Osteocyte (in vitro differentiated cells): Measurements from ENCODE around the gene ADM2. TPM values are rescaled to one million over a fixed set of nuclear protein-coding genes. Genes with fewer than 3 reads are reported as not detected.
A peak's percentile ranks its signal among the peaks of the same experiment; 100 is the strongest.

Experiments
- DNase-seq: peaks from one replicate; pipeline ENCODE4 v3.0.0; 2021; ENCODE audit warnings: mixed read lengths; ENCODE audit not compliant: unreplicated experiment; ENCODE audit errors: extremely low spot score
- H3K27ac Mint-ChIP-seq: one replicate; pipeline ENCODE4 v1.8.0; 2021; ENCODE audit warnings: mild to moderate bottlenecking, mixed read lengths; ENCODE audit not compliant: unreplicated experiment
- H3K27me3 Mint-ChIP-seq: one replicate; pipeline ENCODE4 v1.8.0; 2021; ENCODE audit warnings: mixed read lengths; ENCODE audit not compliant: unreplicated experiment
- H3K36me3 Mint-ChIP-seq: one replicate; pipeline ENCODE4 v1.8.0; 2021; ENCODE audit warnings: mixed read lengths; ENCODE audit not compliant: unreplicated experiment
- H3K4me1 Mint-ChIP-seq: one replicate; pipeline ENCODE4 v1.8.0; 2021; ENCODE audit warnings: mixed read lengths; ENCODE audit not compliant: unreplicated experiment
- H3K4me3 Mint-ChIP-seq: one replicate; pipeline ENCODE4 v1.8.0; 2021; ENCODE audit warnings: mild to moderate bottlenecking, moderate library complexity, mixed read lengths; ENCODE audit not compliant: unreplicated experiment
- H3K9me3 Mint-ChIP-seq: one replicate; pipeline ENCODE4 v1.8.0; 2021; ENCODE audit warnings: mixed read lengths; ENCODE audit not compliant: unreplicated experiment
- total RNA-seq: library from RNA; stranded (reverse); gene quantifications from 2 replicates; pipeline ENCODE4 v1.2.1, GENCODE V29; 2021
- TF ChIP-seq, protein P1 (sequence below): fragments of 200-600 bp; sonication (generic); IDR thresholded peaks from 2 replicates; pipeline ENCODE4 v1.5.0; 2021; ENCODE audit warnings: antibody characterized with exemption, mild to moderate bottlenecking, moderate library complexity

The ADM2 gene
- total RNA-seq, 1 donor from 2014 or later: 21.1 TPM

DNA sequence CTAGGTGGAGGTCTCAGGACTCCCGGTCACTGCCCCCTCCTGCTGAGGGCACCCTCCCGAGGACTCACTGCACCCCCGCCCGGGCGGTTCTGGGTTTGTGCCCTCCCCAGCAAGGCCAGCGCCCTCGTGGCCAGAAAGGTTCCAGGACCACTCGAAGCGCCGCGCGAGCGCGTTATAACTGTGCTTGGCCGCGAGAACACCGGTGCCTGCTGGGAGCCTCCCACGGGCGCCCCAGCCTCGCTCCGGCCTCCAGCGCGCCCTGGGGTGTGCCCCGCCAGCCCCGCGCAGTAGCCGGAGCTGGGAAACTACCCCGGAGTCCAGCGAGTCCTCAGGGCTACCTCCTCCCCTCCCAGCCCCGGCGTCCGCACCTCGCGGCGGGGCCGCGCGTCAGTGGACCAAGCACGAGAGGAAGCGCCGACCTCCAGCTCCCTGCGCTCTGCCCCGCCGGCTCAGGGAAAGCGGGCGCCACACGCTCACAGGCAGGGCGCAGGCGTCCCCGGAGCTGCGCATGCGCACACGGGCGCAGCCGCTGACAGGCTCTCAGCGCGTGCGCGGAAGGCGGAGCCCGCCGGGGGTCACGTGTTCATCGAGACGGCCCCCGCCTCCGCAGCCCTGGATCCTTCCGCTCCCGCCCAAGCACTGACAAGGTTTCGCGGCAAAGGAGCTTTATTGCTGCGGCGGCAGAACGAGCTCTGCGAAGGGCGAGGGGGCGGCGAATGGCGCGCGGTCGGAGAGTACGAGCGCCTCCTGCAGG lies 43.9 kb downstream of the ADM2 start, which contains the start of gene SCO2:
TSS of gene SCO2 (minus strand) at position 495 of the 754 bp plus-strand sequence. CDS start 1,187 bp downstream, outside the sequence.
- Mint-ChIP-seq H3K27ac (peak within 1 kb of the TSS; percentile 71), H3K4me3 (peak within 1 kb of the TSS; percentile 83), H3K4me1 (peaks cover 24% of the 10 kb centered on the region), H3K27me3 (no peaks in the 10 kb centered on the region), H3K36me3 (peaks cover 4% of the 10 kb centered on the region), H3K9me3 (no peaks in the 10 kb centered on the region)
- TF ChIP-seq, protein P1, sequence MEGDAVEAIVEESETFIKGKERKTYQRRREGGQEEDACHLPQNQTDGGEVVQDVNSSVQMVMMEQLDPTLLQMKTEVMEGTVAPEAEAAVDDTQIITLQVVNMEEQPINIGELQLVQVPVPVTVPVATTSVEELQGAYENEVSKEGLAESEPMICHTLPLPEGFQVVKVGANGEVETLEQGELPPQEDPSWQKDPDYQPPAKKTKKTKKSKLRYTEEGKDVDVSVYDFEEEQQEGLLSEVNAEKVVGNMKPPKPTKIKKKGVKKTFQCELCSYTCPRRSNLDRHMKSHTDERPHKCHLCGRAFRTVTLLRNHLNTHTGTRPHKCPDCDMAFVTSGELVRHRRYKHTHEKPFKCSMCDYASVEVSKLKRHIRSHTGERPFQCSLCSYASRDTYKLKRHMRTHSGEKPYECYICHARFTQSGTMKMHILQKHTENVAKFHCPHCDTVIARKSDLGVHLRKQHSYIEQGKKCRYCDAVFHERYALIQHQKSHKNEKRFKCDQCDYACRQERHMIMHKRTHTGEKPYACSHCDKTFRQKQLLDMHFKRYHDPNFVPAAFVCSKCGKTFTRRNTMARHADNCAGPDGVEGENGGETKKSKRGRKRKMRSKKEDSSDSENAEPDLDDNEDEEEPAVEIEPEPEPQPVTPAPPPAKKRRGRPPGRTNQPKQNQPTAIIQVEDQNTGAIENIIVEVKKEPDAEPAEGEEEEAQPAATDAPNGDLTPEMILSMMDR: peak; percentile 67
- peak; percentile 99 for DNase-seq

DNA sequence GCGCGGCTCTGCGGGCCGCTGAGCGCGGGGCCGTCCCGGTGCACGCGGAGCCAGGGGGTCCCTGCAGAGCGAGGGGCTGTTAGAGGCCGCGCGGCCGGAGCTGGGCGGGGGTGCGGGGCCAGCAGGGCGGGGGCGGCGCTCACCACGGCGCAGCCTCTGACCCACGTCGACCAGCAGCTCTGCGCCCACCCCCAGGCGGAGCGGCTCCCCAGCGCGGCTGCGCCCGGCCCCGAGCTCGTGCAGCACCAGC lies 44.4 kb downstream of the ADM2 start:
- TF ChIP-seq, protein P1: peak; percentile 38
- H3K9me3 Mint-ChIP-seq: no peaks in the 10 kb centered on the region

DNA sequence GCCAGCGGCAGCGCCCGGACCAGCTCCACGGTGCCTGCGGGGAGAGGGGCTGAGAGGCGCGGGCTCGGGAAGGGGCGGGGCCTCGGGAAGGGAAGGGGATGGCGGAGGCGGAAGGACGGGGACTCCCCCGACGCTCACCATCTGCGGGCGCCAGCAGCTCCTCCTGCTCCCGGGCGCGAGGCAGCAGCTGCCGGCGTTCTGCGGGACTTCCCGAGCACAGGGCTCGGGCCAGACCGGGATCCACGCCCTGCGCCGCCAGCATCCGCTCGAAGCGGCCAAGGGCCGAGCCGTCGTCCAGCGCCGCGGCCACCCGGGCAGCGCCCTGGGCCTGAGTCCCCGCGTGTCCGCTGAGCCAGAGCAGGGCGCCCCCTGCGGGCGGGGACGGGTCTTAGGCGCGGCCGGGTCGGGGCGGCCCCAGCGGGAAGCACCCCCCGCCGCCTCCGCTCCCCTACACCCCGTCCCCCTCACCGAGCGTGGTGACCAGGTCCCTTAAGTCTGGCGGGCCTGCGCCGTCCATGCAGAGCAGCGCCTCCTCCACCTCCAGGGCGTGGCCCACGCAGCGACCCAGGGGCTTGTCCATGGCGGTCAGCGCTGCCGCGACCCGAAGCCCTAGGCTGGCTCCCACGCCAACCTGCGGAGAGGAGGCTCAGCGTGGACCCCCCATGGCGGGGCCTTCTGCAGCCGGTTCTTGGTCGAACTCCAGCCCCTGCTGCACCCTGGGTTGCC lies 44.9 kb downstream of the ADM2 start:
- no peaks in the 10 kb centered on the region for H3K9me3 Mint-ChIP-seq
- no peaks in the 10 kb centered on the region for H3K27me3 Mint-ChIP-seq
- peaks cover 4% of the 10 kb centered on the region for H3K36me3 Mint-ChIP-seq
- H3K27ac Mint-ChIP-seq: peak overlapping the region; percentile 68
- peak; percentile 92 for DNase-seq
- H3K4me1 Mint-ChIP-seq: peaks cover 27% of the 10 kb centered on the region
- peak overlapping the region; percentile 65 for H3K4me3 Mint-ChIP-seq
- TF ChIP-seq, protein P1: peak; percentile 75

More for the DNA sequence above, 44.4 kb downstream of the ADM2 start:
- no peak for DNase-seq
- peak overlapping the region; percentile 83 for H3K4me3 Mint-ChIP-seq
- H3K27me3 Mint-ChIP-seq: no peaks in the 10 kb centered on the region
- H3K36me3 Mint-ChIP-seq: peaks cover 4% of the 10 kb centered on the region
- peaks cover 24% of the 10 kb centered on the region for H3K4me1 Mint-ChIP-seq
- no peak overlapping the region for H3K27ac Mint-ChIP-seq

DNA sequence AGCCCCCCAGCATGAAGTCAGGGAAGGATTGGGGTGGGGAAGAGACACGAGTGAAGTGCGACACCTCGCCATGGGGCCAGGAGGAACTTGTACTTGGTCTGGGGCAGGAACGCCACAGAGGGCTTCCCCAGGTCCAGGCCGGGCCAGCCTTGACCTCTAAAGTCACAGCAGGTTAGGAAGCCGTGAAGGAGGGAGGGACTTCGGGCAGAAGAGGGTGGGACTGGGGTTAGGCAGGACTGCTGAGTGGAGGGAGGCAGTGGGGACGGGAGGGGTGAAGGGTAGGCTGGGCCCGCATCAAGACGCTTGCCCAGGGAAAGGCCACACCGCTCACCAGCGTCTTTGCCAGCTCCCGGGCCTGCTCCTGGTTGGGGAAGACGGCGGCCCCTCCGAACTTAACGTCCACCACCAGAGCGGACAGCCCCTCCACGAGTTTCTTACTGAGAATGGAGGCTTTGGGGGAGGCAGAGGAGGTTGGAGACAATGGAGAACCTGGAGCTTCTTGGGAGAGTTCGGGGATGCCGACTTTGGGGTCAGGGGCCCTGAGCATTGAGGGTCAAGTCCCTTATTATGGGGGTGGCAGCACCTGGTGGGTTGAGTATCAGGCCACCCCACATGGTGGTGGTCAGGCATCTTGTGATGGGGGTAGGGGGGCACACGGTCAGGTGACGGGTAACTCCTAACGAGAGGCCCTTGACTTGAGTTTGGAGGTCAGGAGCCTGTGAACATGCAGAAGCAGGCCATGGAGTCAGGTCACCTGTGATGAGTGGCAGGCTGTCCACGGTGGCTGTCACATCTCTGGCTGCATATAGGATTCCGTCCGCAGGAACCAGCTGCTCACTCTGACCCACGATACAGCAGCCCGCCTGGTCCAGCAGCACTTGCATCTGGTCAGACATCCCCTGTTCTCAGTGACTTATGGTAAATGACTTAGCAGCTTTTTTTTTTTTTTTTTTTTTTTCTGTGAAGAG lies 45.8 kb downstream of the ADM2 start:
- no peaks in the 10 kb centered on the region for H3K9me3 Mint-ChIP-seq
- TF ChIP-seq, protein P1: no peak
- H3K27me3 Mint-ChIP-seq: no peaks in the 10 kb centered on the region
- H3K4me1 Mint-ChIP-seq: peaks cover 27% of the 10 kb centered on the region
- peak overlapping the region; percentile 68 for H3K27ac Mint-ChIP-seq
- H3K36me3 Mint-ChIP-seq: peaks cover 4% of the 10 kb centered on the region
- DNase-seq: no peak
- peak overlapping the region; percentile 65 for H3K4me3 Mint-ChIP-seq
